ENCODE measurements around the gene MRPS5.
A peak's percentile ranks its signal among the peaks of the same experiment; 100 is the strongest.

The MRPS5 gene

DNA sequence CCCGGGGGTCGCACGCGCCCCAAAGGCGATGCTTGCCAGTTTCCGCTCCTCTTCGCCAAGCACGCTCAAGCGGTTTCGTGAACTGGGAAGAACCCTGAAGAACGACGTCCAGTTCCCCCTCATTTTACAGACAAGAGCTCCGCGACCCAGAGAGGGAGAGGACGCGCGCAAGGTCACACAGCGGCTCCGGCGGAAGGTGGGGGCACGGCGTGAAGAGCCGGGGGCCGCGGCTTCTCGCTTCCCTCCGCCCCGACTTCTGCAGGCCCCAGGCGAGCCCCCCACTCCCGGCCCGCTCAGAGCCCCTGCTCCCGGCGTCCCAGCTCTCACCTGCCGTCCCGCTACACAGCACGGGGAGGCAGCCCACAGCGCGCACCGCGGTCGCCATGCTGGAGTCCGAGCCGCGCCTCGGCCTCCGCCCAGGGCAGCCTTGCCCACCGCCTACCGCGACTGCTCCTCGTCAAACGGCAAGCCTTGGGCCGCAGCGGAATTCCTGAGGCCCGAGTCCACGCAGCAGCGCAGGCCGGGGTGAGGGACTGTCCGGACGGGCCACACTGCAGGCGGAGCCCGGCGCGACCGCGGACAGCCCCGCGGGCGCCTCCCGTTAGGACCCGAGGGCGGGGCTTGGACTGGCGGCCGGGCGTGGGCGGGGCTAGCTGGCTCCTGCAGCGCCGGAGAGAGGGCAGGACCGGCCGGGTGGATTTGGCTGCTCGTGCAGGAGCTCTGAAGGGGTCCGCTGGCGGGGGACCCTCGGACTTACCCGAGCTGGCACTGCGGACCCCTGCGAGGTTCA is at the start of gene MRPS5:
Gene MRPS5, minus strand, starts transcription at position 402 of the 790 bp plus-strand sequence. Its CDS starts 17 bp downstream, at position 385.
- peaks cover 0 to 38% (median 24%) of the 10 kb centered on the region in 4 donors for H3K4me1 ChIP-seq
- no peaks in the 10 kb centered on the region for H3K9me3 ChIP-seq
- TF ChIP-seq, protein P1, sequence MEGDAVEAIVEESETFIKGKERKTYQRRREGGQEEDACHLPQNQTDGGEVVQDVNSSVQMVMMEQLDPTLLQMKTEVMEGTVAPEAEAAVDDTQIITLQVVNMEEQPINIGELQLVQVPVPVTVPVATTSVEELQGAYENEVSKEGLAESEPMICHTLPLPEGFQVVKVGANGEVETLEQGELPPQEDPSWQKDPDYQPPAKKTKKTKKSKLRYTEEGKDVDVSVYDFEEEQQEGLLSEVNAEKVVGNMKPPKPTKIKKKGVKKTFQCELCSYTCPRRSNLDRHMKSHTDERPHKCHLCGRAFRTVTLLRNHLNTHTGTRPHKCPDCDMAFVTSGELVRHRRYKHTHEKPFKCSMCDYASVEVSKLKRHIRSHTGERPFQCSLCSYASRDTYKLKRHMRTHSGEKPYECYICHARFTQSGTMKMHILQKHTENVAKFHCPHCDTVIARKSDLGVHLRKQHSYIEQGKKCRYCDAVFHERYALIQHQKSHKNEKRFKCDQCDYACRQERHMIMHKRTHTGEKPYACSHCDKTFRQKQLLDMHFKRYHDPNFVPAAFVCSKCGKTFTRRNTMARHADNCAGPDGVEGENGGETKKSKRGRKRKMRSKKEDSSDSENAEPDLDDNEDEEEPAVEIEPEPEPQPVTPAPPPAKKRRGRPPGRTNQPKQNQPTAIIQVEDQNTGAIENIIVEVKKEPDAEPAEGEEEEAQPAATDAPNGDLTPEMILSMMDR (IDR thresholded peaks at IDR 0.05) = no peak
- H3K27me3 ChIP-seq = no peaks in the 10 kb centered on the region
- intact Hi-C loops (cut with DNase I; ENCODE audit: low total_unique reads) = loop anchor here (5.0 kb wide), 1 partner anchor 36 kb away; the partner anchor contains the start of gene ZNF514
- peaks cover 0 to 6% (median 0%) of the 10 kb centered on the region in 3 donors for H3K36me3 ChIP-seq
- peak within 1 kb of the TSS; percentile 83 to 93 for H3K27ac ChIP-seq
- DNase-seq = peak; percentile 82 to 90
- H3K4me3 ChIP-seq = peak within 1 kb of the TSS; percentile 79 to 88

DNA sequence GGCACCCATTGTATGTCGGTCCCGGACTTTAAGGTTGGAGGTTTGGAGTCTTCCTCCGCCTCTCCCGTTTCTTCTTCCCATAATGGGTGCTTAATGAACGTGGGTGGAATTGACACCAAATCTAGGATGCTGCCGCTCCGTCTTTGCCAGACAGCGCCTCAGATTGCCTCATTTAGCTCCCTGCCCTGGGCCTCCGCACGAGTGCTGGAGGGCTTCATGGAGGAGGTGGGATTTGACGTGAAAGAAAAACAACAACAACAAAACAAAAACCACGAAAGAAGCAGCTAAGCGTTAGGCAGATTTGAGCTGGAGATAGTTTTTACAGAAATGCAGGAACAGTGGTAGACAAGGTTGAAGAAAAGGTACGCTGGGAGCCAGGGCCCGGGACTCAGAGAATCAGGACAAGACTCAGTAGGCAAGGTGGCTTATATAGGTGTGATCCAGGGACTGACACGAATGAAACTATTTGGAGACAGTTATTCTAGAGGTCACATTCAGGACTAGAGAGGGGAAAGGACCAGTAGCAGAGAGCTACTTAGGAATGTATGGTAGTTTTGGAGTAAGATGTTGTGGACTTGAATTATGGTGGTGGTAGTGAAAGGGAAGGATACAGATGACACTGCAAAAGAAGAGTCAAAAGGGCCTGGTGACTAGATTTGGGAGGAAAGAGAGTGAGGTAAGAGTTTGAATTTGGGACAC is 44.6 kb upstream of the MRPS5 start:
- peaks cover 0 to 26% (median 15%) of the 10 kb centered on the region in 4 donors for H3K4me1 ChIP-seq
- no peak for DNase-seq
- peak overlapping the region; percentile 83 to 87 for H3K27ac ChIP-seq
- no peaks in the 10 kb centered on the region for H3K9me3 ChIP-seq
- H3K27me3 ChIP-seq = no peaks in the 10 kb centered on the region
- TF ChIP-seq, protein P1 (IDR thresholded peaks at IDR 0.05) = no peak
- no peaks in the 10 kb centered on the region for H3K36me3 ChIP-seq
- intact Hi-C loops (cut with DNase I; ENCODE audit: low total_unique reads) = no loop called here
- peak overlapping the region; percentile 66 to 69 for H3K4me3 ChIP-seq

DNA sequence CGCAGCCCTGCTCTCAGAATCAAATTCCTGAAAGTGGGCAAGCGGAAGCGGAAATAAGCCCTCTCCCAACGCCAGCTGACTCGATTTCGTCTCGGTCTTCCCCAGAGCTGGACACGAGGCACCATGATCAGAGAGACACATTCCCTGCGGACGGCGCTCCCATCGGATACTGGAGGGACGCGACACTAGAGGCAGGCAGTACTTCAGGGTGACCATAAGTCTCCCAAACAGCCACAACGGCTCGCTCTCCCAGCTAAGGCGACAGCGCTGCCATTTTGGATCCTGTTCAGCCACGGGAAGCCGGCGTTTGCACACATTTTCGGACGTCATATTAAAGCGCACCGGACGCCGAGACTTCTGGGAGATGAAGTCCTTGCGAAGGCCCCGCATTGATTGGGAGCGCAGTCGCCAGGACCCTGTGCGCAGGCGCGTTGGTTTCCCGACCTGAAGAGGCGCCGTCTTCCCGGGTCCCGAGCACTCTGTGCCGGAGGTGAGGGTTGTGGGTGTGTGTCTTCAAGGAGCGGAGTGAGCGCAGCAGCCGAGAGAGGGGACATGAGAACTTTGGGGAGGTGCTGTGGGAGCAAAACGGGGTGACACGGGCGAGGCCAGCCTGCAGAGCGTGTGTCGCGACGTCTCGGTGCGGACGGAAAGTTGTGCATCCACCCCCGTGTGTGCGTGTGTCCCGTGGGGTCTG is 43.9 kb upstream of the MRPS5 start, which contains the start of gene ZNF2:
Gene ZNF2, plus strand, starts transcription at position 439 of the 694 bp plus-strand sequence. CDS start 10,418 bp downstream, outside the sequence.
- TF ChIP-seq, protein P1 (IDR thresholded peaks at IDR 0.05) = no peak
- Histone ChIP-seq H3K27ac (peak within 1 kb of the TSS; percentile 83 to 87), H3K9me3 (no peaks in the 10 kb centered on the region), H3K27me3 (no peaks in the 10 kb centered on the region), H3K4me3 (peak within 1 kb of the TSS; percentile 66 to 69), H3K36me3 (no peaks in the 10 kb centered on the region), H3K4me1 (peaks cover 0 to 26% (median 15%) of the 10 kb centered on the region in 4 donors)
- DNase-seq = peak; percentile 98
- intact Hi-C loops (cut with DNase I; ENCODE audit: low total_unique reads) = no loop called here

DNA sequence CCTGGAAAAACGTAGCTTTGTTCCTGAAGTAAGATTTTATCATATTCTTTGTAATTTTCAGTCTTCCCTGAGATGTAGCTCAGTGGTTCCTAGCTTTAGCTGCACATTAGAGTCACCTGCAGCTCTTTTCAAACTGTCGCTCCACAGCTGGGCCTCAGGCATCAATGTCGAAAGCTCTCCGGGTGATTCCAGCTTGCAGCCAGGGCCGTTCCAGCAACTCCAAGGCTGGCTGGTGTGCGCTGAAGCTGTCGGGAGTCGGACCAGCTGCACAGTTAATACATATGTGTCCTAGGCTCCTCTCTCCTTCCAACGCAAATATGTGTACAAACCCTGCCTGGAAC is 43.4 kb upstream of the MRPS5 start:
- DNase-seq = no peak
- intact Hi-C loops (cut with DNase I; ENCODE audit: low total_unique reads) = no loop called here
- H3K4me1 ChIP-seq = peaks cover 0 to 26% (median 15%) of the 10 kb centered on the region in 4 donors
- H3K9me3 ChIP-seq = no peaks in the 10 kb centered on the region
- TF ChIP-seq, protein P1 (IDR thresholded peaks at IDR 0.05) = no peak
- H3K4me3 ChIP-seq = peak overlapping the region; percentile 66 to 69
- no peaks in the 10 kb centered on the region for H3K36me3 ChIP-seq
- no peaks in the 10 kb centered on the region for H3K27me3 ChIP-seq
- H3K27ac ChIP-seq = peak overlapping the region; percentile 83 to 87

DNA sequence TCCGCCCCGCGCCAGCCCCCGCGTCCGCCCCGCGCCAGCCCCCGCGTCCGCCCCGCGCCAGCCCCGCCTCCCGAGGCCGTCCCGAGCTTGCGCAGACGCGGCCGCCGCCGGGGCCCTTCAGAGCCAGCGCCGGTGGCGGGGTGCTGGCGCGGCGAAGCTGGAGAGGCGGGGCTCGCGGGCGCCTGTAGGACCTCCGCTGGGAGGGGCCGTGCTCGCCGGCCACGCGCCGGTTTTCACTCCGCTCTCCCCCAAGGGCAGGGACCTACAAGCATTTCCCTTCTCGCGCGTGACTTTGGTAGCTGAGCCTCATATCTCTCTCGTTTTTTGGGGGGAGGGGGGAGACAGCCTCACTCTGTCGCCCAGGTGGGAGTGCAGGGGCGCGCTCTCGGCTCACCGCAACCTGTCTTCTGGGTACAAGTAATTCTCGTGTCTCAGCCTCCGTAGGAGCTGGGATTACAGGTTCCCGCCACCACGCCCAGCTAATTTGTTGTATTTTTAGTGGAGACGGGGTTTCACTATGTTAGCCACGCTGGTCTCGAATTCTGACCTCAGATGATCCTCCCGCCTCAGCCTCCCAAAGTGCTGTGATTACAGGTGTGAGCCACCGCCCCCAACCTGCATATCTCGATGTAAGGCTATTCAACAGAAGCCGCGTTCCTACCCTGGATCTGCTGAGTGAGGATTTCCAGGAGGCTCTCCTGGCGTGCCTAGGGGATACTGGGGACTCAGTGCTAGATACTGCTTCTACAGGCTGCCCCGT is 38.3 kb upstream of the MRPS5 start, which contains the start of gene ZNF514:
Gene ZNF514, minus strand, starts transcription at position 159 of the 760 bp plus-strand sequence. CDS start 6,595 bp downstream, outside the sequence.
- intact Hi-C loops (cut with DNase I; ENCODE audit: low total_unique reads) = loop anchor here (5.0 kb wide), 1 partner anchor 38 kb away; the partner anchor contains the start of gene MRPS5
- TF ChIP-seq, protein P1 (IDR thresholded peaks at IDR 0.05) = no peak
- Histone ChIP-seq H3K27ac (peak within 1 kb of the TSS; percentile 90 to 92), H3K4me3 (peak within 1 kb of the TSS; percentile 82 to 87), H3K9me3 (no peaks in the 10 kb centered on the region), H3K27me3 (no peaks in the 10 kb centered on the region), H3K36me3 (peaks cover 19 to 27% (median 20%) of the 10 kb centered on the region in 3 donors), H3K4me1 (peaks cover 0 to 24% (median 17%) of the 10 kb centered on the region in 4 donors)
- peak; percentile 77 to 90 for DNase-seq

All from tibial artery (tissue), 4 donors.